Measurements from ENCODE around the gene MED13L.
A peak's percentile ranks its signal among the peaks of the same experiment; 100 is the strongest.
"Not testable (repeated sequence)": the region's sequence is repeated elsewhere in the genome, so short reads cannot be mapped to it uniquely, and the experiment has no call there.

The MED13L gene

DNA sequence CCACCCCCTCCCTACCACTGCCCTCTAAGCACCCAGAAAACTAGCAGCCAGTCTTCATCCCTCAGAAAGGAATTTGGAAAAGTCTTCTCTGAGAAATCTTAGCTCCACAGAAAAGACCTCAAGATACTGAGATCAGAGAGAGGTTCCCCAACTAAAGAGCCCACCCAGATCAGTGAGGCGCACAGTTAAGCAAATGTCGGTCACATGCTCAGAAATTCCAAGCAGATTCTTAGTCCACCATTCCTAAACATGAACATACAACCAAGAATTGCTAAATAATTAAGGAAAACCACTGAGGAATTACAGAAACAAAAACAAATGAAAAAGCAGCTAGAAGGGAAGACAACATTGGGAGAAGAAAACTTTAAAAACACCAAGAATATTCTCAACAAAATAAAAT lies 32.3 kb downstream of the MED13L start:
- no peak for DNase-seq

DNA sequence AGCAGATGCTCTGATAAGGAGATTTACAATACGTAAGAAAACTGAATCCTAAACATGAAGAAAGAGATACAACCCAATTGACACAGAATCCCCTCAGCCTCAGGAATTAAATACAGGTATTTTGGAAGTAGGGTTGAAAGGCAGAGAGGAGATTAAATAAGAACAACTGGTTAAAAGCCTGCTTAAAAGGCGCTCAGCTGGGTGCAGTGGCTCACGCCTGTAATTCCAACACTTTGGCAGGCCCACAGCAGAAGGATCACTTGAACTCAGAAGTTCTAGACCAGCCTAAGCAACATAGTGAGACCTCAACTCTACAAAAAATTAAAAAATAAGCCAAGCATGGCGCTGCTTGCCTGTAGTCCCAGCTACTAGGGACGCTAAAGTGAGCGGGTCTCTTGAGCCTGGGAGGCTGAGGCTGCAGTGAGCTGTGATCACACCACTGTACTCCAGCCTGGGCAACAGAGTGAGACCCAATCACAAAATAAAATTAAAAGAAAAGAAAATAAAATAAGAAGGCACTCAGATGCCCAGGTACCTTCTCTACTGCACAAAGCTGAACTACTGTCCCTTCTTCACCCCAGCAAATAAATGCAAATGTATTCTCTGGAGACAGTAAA lies 32.9 kb downstream of the MED13L start:
- no peak for DNase-seq

DNA sequence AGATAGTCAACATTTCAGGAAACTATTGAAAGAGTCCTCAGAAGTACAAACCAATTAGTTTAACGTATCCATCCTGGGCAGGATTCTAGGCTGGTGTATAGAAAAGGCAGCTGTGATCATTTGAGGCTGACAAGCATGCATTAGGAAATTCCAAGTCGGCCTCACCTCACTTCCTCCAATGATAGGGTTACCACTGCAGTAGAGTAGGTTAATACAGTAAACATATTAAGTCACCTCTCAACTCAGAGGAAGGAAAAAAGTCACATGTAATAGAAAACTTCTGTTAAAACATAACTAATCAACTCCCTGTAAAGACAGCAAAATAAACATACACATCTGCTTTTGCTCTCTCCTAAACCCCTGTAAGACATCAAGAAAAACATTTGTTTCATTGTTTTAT lies 33.5 kb downstream of the MED13L start:
- DNase-seq: no peak

DNA sequence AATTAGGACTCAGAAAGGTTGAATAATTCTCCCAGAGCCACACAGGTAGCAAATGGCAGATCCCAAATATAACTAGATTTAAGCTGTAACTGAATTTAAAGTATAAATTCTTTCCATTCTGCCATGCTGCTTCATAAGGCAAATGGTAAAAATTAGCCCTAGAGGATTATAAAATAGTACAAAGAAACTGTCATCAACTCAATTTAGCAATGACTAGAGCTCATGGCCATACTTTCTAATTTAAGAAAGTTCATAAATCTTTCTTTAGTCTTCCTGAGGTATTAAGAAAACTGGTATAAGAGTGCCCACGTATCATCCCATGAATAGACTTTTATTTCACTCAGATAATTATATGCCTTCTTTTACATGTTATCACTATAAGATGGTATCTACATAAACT lies 34.8 kb downstream of the MED13L start:
- DNase-seq: no peak

DNA sequence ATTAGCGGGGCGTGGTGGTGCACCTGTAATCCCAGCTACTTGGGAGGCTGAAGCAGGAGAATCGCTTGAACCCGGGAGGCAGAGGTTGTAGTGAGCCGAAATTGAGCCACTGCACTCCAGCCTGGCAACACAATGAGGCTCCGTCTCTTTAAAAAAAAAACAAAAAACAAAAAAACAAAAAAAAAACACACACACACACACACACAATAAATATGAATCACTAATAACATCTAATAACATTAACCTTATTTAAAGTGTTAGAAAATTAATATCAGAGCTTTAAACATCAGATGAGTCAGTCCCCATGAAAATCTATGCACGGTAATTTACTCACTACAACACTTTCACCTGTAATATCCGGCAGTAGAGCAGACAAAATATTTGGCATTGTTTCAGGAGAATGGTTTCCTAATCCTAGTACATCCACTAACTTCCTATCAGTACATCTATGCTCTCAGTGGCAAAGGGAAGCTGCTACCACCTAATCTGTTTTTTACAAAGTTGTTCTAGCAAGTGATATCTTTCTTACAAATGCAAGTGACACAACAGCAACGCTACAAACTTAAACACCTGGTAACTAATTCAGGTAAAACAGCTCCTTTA lies 36.2 kb downstream of the MED13L start:
- DNase-seq: no peak

DNA sequence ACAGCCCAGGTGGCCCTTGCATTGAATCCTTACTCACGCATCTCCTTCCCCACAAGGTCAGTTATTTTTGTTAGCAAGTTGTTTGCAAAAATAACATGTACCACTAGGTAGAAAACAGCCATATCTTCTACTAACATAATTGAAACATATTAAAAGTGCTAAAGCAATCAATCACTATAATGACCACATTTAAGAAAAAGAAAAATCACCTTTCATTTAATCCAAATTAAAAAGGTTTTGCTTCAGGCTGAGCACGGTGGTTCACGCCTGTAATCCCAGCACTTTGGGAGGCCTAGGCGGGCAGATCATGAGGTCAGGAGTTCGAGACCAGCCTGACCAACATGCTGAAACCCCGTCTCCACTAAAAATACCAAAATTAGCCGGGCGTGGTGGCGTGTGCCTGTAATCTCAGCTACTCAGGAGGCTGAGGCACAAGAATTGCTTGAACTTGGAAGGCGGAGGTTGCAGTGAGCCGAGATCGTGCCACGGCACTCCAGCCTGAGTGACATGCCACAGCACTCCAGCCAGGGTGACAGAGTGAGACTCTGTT lies 38.8 kb downstream of the MED13L start:
- DNase-seq: not testable (repeated sequence)

DNA sequence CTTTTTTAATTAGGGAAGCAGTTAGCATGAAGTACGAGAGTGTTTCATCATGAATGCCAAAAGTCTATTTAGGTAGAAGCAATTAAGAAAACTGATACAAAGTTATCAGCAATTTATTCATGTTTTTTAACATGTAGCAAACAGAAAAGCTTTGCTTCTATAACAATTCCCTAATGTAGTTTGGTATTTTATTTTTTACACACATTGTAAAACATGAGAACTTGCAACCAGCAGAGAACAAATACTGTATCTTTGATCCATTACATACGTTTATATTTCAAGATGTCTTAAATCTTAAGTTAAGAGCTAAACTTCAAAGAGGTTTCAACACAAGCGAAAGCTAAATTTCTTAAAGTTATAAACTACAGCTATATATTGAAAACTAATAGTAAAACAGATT lies 39.3 kb downstream of the MED13L start:
- no peak for DNase-seq

DNA sequence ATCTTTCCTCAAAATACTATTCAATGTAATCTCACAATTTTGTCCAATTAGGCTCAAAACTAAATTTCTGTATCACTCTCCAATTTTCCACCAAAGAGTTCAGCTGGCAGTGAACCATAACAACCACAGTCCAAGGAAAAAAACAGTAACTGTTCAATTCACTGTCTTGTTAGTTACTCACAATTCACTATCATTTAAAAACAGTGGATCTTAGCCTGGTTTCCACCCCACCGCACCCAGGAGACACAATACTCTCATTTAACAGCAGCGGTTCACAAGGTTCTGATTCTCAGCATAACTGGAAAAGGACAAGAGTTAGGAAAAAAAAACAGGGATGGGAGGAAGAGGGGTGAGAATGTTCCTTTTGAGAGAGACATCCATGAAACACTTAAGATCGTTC lies 40.5 kb downstream of the MED13L start:
- no peak for DNase-seq

DNA sequence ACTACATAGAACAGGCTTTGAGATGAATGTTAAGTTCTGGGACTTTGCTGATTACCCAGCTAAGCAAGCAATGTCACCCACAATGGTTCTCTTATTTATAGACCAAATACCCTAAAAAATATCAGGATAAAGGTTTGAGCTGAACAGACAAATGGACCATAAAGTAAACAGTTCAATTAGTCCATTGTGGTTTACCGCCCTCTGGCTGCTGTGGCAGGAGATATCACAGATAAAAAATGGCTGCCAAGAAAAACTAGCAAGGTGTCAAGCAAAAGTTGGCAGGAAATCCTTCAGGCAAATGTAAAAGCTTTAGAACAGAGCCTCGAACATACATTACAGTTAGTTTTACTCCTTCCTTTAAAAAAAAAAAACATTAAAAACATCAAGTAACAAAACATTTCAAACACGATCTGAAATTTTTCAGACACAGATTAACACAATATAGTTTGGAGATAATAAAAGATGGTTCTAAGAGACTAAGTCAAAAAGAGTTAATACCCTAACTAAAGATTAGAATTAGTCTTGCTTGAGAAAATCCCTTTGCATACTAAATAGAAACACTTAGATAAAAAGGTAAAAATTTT lies 41.3 kb downstream of the MED13L start:
- peak; percentile 26 for DNase-seq

DNA sequence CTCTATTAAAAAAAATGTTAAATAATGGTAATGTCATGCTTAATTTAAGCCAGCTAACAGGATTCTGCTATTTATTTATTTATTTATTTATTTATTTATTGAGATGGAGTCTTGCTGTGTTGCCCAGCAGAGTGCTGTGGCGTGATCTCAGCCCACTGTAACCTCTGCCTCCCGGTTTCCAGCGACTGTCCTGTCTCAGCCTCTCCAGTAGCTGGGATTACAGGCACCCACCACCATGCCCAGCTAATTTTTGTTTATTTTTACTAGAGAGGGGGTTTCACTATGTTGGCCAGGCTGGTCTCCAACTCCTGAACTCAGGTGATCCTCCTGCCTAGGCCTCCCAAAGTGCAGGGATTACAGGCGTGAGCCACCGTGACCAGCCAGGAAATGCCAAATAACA lies 43.3 kb downstream of the MED13L start:
- not testable (repeated sequence) for DNase-seq

DNA sequence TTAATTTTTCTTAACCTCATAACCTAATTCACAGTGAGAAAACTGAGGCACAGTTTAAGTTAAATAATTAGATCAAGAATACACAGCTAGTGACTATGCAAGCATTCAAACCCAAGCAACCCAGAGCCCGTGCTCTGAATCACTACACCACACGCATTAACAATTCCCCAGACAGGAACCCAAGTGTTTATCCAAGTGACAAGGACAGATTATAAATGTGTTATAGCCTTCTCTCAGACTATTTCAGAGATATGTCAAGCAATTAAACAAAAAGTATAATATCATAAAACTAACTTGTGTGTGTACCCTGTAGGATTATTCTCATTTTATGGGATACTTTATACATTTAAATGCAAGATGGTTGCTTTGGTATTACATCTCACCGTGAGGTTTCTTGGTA lies 43.8 kb downstream of the MED13L start:
- DNase-seq: no peak

DNA sequence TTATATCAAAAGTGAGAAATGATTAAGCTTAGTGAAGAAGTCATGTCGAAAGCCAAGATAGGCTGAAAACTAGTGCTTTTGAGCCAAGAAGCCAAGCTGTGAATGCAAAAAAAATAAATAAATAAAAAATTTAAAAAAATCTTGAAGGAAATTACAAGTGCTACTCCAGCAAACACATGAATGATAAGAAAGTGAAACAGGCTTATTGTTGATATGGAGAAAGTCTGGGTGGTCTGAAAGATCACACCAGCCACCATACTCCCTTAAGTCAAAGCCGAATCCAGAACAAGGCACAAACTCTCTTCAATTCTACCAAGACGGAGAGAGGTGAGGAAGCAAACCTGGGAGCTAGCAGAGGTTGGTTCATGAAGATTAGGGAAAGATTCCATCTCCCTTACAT lies 49.7 kb downstream of the MED13L start:
- no peak for DNase-seq

DNA sequence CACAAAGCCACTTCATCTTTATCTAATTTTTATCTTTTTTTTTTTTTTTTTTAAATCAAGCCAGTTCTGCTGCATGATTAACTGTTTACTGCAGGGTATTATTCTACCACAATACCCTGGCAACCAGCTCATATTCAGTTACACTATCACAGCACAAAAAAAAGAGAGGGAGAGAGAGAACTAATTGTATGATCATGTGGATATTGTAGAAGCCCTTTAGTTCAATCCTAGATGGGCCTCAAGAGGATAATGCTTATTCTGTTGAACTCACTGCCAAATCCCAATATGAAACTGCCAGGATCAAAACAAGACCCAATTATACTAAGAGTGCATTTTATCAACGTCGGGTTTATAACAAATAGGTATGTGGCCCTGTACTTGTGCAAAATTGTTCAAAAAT lies 51.5 kb downstream of the MED13L start:
- no peak for DNase-seq

DNA sequence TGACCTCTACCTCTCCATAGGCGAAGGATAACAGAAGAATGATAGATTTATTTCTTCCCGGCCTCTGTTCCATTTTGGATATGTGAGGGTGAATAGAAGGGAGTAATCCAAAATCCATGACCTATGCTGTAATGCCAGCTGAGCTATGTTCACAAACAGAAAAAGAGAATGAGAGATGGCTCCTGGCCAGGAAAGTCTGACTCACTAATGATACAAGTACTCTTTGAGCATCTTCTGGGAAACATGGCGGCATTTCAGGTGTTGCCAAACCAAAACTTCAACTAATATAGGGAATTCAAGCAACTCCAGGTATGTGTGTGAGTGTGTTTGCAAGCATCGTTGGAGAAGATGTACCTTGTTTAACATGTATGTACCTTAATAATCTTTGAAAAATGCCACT lies 55.1 kb downstream of the MED13L start:
- no peak for DNase-seq

DNA sequence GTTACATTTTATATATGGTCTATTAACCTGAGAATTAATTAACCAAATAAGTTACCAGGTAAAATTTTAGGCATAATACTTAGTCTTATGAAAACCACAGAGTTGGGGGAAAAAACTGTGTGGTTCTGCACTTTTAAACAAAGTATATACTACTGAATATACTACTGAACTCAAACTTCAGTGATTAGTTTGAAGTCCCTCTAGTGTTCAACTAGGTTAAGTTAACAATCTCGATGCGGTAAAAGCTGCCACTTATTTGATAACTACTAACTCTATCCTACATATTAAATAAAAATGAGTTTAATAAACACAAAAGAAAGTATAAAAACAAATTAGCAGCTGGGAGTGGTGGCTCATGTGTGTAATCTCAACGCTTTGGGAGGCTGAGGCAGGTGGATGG lies 56.7 kb downstream of the MED13L start:
- DNase-seq: no peak

DNA sequence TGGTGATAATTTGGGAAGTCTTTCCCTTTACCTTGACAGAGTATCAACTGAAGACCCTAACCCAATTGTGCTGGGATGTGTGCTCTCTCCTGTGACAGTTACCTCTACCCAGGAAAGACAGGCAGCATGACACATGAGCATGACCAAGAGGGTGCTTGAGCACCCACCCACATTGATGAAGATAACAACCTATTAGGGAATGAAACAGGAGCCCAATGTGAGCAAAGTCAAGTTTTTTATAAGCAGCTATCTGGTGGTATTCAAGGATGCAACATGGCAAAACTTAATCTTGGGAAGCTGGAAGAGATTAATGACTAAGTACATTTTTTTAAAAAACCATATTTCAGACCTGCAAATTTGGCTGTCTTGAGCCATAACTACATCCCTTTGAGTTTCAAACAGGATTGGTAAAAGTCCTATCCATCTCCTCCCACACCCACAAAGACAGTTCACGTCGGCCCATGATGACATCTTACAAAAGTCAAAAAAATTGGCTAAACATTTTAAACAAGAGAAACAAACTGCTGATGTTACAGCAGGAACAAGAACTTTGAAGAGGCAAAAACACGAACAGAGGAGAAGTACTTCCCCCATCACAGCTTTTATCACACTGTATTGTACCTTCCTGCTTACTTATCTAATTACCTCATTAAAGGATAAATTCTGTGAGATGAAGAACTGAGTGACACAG lies 60.3 kb downstream of the MED13L start:
- no peak for DNase-seq

DNA sequence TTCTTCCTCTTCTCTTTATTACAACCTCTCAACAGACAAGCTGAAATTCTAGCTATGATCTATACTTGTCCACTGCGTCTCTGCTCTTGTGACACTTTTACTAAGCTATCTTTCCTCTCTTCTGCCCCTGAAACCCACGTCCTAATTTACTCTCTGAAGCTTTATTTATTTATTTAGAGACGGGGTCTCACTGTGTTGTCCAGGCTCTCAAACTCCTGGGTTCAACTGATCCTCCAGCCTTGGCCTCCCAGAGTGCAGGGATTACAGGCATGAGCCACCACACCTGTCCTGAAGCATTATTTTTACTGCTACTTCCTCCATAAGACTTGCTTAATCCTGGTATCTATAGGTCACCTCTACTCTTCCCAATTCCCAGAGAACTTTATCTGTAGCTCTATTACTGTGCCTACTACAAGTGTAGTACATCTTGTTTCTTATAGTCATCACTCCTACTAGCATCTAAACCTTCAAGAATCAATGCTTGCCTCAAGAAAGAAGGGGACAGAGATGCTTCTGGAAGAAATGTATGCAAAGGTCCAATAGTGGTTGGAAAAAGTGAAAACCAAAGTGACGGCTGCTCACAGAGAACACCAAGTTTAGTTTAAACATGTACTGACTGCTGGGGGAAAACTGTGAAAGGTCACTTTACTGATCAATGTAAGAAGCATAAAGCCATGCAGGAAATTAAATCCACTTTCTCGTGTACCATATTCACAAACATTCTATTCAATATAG lies 61.3 kb downstream of the MED13L start:
- DNase-seq: no peak

DNA sequence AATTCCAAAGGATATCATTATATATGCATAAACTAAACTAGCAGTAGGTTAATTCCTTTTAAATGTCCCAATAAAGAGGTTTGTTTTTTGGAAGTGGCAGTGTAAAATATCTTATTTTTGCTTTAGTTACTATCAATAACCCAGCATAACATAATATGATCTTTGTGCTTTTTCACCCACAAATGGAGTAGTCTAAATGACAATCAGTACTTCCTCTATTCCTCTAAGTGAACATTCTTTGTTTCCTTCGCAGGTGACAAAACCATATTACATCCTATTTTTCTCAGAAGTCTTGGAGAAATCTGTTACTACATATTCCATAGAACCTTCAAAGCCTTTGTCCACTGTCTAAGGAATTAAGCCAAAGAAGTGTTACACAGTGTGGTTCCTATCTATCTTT lies 62.5 kb downstream of the MED13L start:
- DNase-seq: no peak

DNA sequence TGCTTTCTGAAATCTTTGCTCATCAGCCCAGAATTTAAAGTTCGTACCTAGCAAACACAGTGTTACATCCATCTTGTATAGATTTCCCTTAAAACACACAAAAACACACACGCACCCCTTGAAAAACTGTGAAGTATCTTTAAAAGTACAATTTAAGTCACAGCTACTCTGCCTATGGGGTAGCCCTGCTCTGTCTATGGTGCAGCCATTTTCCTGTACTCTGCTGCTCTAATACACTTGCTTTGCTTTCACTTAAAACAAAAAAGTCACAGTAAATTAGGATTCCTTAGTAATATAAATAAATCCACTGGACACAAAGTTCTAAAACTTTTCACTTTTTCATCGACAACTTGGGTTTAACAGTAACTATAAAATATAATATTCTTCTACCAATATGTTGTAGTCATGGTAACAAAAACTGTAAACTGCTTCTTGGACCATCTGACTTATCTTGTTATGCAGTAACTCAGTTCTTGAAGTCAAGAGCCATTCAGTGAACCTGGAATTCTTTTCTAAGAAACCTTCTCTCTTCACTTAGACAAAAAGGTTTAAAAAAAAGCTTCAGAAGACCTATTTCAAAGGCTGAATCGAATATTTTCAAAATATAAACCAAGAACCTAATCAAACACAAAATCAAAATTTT lies 63.5 kb downstream of the MED13L start:
- no peak for DNase-seq

DNA sequence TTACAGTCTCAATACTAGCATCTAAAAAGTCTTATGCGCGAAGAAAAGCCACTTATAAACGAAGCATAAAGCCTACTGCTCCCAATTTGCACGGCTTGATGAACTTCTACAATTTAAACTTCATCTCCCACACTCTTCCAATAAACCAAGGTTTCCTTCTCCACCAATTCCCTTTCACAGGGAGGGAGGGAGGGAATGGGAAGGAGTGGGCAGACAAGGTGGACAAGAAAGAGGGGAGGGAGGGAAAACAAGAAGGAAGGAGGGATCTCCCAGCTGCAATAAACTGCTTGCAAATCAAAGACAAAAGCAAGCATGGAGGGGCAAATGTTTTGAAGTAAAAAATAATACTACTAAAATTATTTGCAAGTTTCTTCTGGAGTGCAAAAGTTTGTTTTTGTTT lies 64.5 kb downstream of the MED13L start:
- no peak for DNase-seq

DNA sequence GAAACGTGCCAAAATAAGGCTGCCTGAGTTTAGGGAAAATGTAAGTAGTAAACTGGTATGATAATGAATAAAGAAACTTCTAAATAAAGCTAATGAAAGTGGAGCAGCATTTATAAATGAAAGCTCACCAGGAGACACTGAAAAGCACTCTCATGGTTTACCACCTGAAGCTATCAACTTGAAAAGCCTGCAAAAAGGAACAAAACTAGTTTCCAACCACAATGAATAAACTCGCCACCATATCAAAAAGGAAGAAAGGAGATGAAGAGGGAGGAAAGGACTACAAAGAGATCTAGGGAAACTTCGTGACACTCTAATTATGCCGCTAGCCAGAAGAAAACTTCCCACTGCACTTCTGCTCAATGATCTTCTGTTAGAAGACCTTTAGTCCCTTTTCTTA lies 66.7 kb downstream of the MED13L start:
- DNase-seq: no peak

DNA sequence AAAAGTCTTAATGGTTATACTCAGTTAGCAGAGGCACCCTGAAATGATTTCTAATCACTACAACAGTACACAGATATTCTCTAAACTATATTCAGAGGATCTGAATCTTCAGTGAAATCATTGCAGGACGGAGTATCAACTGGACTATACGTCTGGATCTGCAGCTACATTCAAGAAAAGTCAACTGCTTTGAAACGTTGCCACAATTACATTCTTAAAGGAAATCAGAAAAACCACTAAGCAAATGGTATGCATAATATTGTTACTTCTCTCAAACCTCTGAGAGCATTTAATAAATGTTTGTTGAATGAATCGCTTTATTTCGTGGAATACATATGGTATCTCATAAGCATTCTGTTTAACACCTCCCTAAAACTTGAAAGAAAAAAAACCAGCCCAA lies 67.4 kb downstream of the MED13L start:
- no peak for DNase-seq

DNA sequence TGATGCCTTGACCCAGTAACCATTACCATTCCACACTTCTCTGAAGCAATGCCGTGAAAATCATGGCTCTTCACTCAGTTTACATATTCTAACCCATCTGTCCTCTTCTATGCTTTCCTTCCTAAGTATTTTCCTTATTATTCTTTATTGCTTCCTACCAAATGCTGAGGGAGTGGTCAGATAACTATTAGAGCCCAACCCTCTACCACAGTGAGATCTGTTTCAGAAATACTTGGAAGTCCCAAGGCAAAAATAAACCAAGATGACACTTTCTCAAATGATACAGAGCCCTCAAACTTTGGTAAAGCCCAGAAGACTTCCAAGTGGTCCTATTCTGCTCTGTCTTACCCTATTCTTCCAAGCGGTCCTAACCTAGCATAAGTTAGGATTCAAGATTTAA lies 68.0 kb downstream of the MED13L start:
- no peak for DNase-seq

Data from effector CD4-positive, alpha-beta T cell (primary cell).